ENCODE data around the gene CEP57L1. TPM values are rescaled to one million over a fixed set of nuclear protein-coding genes. Genes with fewer than 3 reads are reported as not detected.
"Not testable (repeated sequence)": the region's sequence is repeated elsewhere in the genome, so short reads cannot be mapped to it uniquely, and the experiment has no call there.

The CEP57L1 gene
- polyA plus RNA-seq, 3 donors, result 3.1 to 9.2 (median 6.8) TPM

GRCh38 chr6:109071125-109071917, 24.0 kb upstream of the CEP57L1 start:
- no peak overlapping the region for H3K27ac ChIP-seq (ENCODE audit: low read depth, low read length)
- WGBS, 3 donors, result 44 to 50% (median 45%) methylated on average over 7 of the region's 7 CpGs

GRCh38 chr6:109073344-109074132, 21.8 kb upstream of the CEP57L1 start:
- 40 to 52% (median 41%) methylated on average over 7 of the region's 7 CpGs for WGBS, 3 donors
- H3K27ac ChIP-seq (ENCODE audit: low read depth, low read length), result no peak overlapping the region

GRCh38 chr6:109074133-109074415, 21.2 kb upstream of the CEP57L1 start:
- no peak overlapping the region for H3K27ac ChIP-seq (ENCODE audit: low read depth, low read length)

GRCh38 chr6:109075934-109076333, 19.4 kb upstream of the CEP57L1 start:
- no peak overlapping the region for H3K27ac ChIP-seq (ENCODE audit: low read depth, low read length)

GRCh38 chr6:109076377-109076776, 18.9 kb upstream of the CEP57L1 start:
- no peak overlapping the region for H3K27ac ChIP-seq (ENCODE audit: low read depth, low read length)
- WGBS, 3 donors, result 49 to 64% (median 52%) methylated on average over 3 of the region's 3 CpGs

- no peak overlapping the region for H3K27ac ChIP-seq (ENCODE audit: low read depth, low read length)
- 30 to 52% (median 34%) methylated on average over 4 of the region's 4 CpGs for WGBS, 3 donors
Measured at GRCh38 chr6:109079981-109080380, 15.3 kb upstream of the CEP57L1 start.

- WGBS, 3 donors, result 48 to 74% (median 51%) methylated on average over 1 of the region's 1 CpG
- H3K27ac ChIP-seq (ENCODE audit: low read depth, low read length), result no peak overlapping the region
Measured at GRCh38 chr6:109081026-109081425, 14.3 kb upstream of the CEP57L1 start.

- WGBS, 3 donors, result 79 to 84% (median 80%) methylated on average over 4 of the region's 4 CpGs
- no peak overlapping the region for H3K27ac ChIP-seq (ENCODE audit: low read depth, low read length)
Measured at GRCh38 chr6:109081516-109082187, 13.7 kb upstream of the CEP57L1 start.

GRCh38 chr6:109082188-109082577, 13.1 kb upstream of the CEP57L1 start:
- 57 to 93% (median 75%) methylated on average over 1 of the region's 1 CpG for WGBS, 3 donors
- H3K27ac ChIP-seq (ENCODE audit: low read depth, low read length), result no peak overlapping the region

GRCh38 chr6:109083657-109084056, 11.7 kb upstream of the CEP57L1 start:
- H3K27ac ChIP-seq (ENCODE audit: low read depth, low read length), result no peak overlapping the region
- WGBS, 3 donors, result 88 to 95% (median 88%) methylated on average over 1 of the region's 1 CpG

GRCh38 chr6:109084146-109084545, 11.2 kb upstream of the CEP57L1 start:
- 93 to 94% (median 93%) methylated on average over 8 of the region's 8 CpGs for WGBS, 3 donors
- not testable (repeated sequence) for H3K27ac ChIP-seq (ENCODE audit: low read depth, low read length)

- WGBS, 3 donors, result 67 to 75% (median 75%) methylated on average over 5 of the region's 5 CpGs
- no peak overlapping the region for H3K27ac ChIP-seq (ENCODE audit: low read depth, low read length)
Measured at GRCh38 chr6:109087661-109088264, 7.5 kb upstream of the CEP57L1 start.

- 81 to 89% (median 89%) methylated on average over 1 of the region's 1 CpG for WGBS, 3 donors
- H3K27ac ChIP-seq (ENCODE audit: low read depth, low read length), result no peak overlapping the region
Measured at GRCh38 chr6:109088995-109089394, 6.3 kb upstream of the CEP57L1 start.

GRCh38 chr6:109091314-109092024, 3.8 kb upstream of the CEP57L1 start:
- WGBS, 3 donors, result 94 to 97% (median 97%) methylated on average over 5 of the region's 5 CpGs
- H3K27ac ChIP-seq (ENCODE audit: low read depth, low read length), result no peak overlapping the region

GRCh38 chr6:109092074-109092473, 3.2 kb upstream of the CEP57L1 start:
- WGBS, 3 donors, result 16 to 44% (median 19%) methylated on average over 1 of the region's 1 CpG
- H3K27ac ChIP-seq (ENCODE audit: low read depth, low read length), result no peak overlapping the region

GRCh38 chr6:109093732-109094415, 1.4 kb upstream of the CEP57L1 start:
- H3K27ac ChIP-seq (ENCODE audit: low read depth, low read length), result peak overlapping the region; percentile 89
- 0 to 1% (median 0%) methylated on average over 19 of the region's 19 CpGs for WGBS, 3 donors

GRCh38 chr6:109094416-109095035, 781 bp upstream of the CEP57L1 start, which contains the start of gene SESN1:
Gene SESN1, minus strand, starts transcription at chr6:109094846. Its CDS starts 773 bp downstream, at chr6:109094073.
- 0% methylated on average over 44 to 62 of the region's 62 CpGs for WGBS, 3 donors
- peak within 1 kb of the TSS; percentile 89 for H3K27ac ChIP-seq (ENCODE audit: low read depth, low read length)

GRCh38 chr6:109095835-109096084, 453 bp downstream of the CEP57L1 start:
- H3K27ac ChIP-seq (ENCODE audit: low read depth, low read length), result peak overlapping the region; percentile 32
- whole genome bisulfite sequencing, 3 donors, result 1% methylated on average over 8 of the region's 8 CpGs

Measured in adipose tissue (tissue), 3 donors.